ENCODE results near the gene FAM174C.

Gene FAM174C

DNA sequence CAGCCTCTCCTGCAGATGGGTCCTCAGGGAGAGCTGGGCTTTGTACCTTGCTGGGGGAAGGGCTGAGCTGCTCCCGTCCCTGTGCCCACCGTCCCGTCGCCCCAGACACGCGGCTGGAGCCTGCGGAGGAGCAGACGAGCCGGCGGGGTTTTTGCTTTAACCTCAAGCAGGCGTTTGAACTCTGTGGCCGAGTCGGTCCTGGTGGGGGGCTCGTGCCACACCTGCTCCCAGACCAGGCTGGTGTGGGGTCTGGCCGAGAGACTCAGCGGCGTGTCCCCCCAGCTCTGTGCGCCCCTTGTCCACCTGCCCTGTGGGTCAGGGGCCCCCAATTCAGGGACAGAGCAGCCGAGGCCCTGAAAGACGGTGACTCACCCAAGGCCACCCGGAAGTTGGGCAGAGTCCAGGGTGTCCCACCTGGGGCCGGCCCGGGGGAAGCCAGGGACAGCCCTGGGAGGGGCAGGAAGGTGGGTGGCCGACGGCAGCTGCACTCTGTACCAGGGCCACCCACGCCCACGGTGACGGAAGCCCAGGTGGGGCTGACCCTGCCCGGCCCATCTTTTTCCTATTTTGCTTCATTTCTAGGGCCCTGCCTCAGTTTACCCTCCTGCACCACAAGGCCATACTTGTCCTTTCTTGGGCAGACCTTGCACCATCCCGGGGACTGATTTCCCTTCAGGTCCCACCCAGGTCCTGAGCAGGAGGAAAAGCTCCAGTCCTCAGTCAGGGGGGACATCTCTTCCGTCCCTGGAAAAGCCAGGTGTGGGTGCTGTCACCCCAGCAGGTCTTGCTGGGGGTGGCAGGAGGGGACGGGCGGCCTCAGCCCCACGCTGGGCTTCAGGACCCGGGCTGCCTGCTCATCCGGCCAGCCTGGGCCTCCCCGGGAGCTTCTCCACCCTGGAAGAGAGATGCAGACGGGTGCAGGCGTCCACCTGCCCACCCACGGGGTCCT lies 15.6 kb downstream of the FAM174C start:
- no peak for DNase-seq (ENCODE audit: low read depth)
- TF ChIP-seq MYC (IDR thresholded peaks at IDR 0.05; ENCODE audit: low read depth, low read length) = no peak
- TF ChIP-seq POLR2A (IDR thresholded peaks at IDR 0.05; ENCODE audit: extremely low read depth, insufficient read length) = no peak
- TF ChIP-seq, protein P1, sequence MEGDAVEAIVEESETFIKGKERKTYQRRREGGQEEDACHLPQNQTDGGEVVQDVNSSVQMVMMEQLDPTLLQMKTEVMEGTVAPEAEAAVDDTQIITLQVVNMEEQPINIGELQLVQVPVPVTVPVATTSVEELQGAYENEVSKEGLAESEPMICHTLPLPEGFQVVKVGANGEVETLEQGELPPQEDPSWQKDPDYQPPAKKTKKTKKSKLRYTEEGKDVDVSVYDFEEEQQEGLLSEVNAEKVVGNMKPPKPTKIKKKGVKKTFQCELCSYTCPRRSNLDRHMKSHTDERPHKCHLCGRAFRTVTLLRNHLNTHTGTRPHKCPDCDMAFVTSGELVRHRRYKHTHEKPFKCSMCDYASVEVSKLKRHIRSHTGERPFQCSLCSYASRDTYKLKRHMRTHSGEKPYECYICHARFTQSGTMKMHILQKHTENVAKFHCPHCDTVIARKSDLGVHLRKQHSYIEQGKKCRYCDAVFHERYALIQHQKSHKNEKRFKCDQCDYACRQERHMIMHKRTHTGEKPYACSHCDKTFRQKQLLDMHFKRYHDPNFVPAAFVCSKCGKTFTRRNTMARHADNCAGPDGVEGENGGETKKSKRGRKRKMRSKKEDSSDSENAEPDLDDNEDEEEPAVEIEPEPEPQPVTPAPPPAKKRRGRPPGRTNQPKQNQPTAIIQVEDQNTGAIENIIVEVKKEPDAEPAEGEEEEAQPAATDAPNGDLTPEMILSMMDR (IDR thresholded peaks at IDR 0.05; ENCODE audit: low read depth, low read length) = no peak
- H3K4me3 ChIP-seq (ENCODE audit: low read depth, low read length) = no peak overlapping the region

DNA sequence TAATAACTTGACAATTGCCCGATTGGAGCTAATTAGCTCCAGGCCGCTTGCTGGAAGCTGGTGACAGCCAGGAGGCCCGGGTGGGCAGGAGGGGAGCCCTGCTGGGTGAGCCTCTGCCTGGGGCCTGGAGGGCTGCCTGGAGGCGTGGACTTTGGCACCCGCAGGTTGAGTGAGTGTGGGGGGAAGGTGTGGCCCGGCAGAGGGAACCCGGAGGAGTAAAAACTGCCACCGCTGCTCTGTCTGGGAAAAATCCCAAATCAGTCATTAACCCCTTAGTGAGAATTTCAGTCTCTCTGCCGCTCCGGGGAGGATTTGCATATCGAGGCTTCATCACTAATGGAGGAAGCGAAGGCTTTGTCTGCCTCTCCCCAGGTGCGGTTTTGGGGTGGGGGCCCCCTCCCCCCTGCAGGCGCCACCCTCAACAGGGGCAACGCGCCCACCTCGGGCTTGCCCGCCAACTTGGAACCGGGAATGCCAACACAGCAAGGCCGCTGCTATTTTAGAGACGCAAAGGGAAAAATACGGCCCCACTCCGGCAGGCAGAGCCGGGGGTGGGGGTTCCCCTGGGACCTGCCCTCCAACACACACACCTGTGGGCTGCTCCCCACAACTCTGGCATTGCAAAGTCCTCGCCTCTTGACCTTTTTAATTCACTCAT lies 16.6 kb downstream of the FAM174C start:
- DNase-seq (ENCODE audit: low read depth) = no peak
- H3K4me3 ChIP-seq (ENCODE audit: low read depth, low read length) = no peak overlapping the region
- TF ChIP-seq MYC (IDR thresholded peaks at IDR 0.05; ENCODE audit: low read depth, low read length) (no peak), POLR2A (IDR thresholded peaks at IDR 0.05; ENCODE audit: extremely low read depth, insufficient read length) (no peak)

DNA sequence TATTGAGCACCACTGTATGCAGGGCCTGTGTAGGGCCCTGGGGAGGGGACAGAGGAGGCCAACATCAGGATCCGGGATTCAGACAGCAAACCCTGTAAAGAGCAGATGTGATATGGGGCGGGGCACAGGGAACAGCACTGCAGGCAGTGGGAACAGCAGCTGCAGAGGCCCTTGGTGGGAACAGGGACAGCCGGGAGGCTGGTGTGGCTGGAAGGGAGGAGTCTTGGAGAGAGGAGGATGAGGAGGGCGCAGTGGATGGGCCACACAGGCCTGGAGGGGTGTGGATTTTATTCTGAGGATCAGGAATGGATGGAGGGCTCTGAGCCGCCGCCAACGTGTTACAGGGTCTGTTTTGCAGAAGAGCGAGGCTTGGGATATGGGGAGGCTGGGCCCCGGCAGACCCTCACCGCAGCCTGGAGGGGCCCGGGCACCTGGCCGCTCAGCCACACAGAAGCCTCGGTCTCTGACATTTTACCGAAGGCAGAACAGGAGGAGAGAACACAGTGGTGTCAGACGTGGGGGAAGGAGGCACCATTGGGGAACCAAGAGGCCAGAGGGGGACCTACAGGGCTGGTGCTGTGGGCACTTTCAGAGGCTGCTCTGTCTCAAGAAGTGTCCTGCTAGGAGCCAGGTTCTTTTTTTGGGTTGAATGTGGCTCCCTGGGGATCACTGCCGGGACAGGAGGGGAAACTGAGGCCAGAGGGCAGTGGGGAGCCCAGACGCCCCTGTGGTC lies 17.3 kb downstream of the FAM174C start:
- no peak overlapping the region for H3K4me3 ChIP-seq (ENCODE audit: low read depth, low read length)
- no peak for DNase-seq (ENCODE audit: low read depth)

DNA sequence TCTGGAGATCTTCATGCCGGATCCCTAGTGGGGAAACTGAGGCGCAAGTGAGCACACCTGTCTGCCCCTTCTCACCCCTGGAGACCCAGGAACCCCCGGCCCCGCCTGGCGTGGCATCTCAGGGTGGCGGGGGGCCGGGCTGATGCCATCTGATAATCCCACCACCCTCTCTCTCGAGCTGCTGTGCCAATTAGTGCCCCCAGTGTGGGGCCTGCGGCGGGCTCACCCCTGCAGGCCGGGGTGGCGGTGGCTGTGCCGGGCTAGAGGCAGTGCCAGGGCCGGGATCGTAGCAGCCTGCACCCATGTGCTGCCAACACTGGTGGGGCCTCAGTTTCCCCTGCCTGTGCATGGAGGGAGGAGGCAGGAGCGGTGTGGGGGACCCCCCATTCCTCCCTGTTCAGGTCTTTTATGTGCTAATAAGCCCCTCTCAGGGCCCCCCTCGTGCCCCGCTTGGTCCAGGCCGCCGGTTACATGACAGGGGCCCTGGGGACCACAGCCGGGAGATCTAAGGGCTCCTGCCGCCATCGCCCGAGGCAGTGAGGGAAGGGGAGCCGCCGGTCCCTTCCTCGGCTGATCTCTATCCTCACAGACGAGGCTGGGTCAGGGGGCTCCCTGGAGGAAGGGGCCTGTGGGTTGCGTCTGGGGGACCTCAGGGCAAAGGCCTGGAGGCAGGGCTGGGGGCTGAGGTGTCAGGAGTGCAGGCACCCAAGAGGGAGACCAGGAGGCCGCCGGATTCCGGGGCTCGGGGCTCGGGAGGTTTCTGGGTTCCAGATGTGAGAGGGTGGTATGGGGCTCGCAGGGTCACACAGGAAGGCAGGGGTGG lies 18.7 kb downstream of the FAM174C start:
- TF ChIP-seq, protein P1 (IDR thresholded peaks at IDR 0.05; ENCODE audit: low read depth, low read length) = no peak
- TF ChIP-seq MYC (IDR thresholded peaks at IDR 0.05; ENCODE audit: low read depth, low read length) (no peak), POLR2A (IDR thresholded peaks at IDR 0.05; ENCODE audit: extremely low read depth, insufficient read length) (no peak)
- TF ChIP-seq, protein P2, sequence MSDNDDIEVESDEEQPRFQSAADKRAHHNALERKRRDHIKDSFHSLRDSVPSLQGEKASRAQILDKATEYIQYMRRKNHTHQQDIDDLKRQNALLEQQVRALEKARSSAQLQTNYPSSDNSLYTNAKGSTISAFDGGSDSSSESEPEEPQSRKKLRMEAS (IDR thresholded peaks at IDR 0.05; ENCODE audit: low read depth, low read length) = no peak
- H3K4me3 ChIP-seq (ENCODE audit: low read depth, low read length) = no peak overlapping the region
- DNase-seq (ENCODE audit: low read depth) = no peak

More for the DNA sequence above, 17.3 kb downstream of the FAM174C start:
- TF ChIP-seq, protein P1 (IDR thresholded peaks at IDR 0.05; ENCODE audit: low read depth, low read length) = no peak
- TF ChIP-seq, protein P2 (IDR thresholded peaks at IDR 0.05; ENCODE audit: low read depth, low read length) = no peak
- no peak for TF ChIP-seq MYC (IDR thresholded peaks at IDR 0.05; ENCODE audit: low read depth, low read length)
- no peak for TF ChIP-seq POLR2A (IDR thresholded peaks at IDR 0.05; ENCODE audit: extremely low read depth, insufficient read length)

DNA sequence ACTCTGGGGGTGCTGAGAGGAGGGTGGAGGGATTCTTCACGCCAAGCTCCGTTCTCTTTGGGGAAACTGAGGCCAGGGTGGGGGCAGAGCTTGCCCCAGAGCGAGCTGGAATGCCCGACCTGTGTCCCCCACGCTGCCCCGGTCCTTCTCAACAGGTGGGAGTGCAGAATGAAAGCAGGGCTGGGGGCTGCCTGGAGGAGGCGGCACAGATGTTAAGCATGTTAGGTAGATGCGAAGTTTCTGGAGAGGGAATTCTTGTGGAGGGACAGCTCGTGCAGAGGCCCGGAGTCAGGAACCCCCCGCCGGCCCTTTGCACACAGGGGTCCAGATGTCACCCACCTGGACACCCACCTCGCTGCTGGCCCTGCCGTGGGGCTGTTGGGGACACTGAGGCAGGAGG lies 19.4 kb downstream of the FAM174C start:
- DNase-seq (ENCODE audit: low read depth) = no peak
- TF ChIP-seq POLR2A (IDR thresholded peaks at IDR 0.05; ENCODE audit: extremely low read depth, insufficient read length) (no peak), MYC (IDR thresholded peaks at IDR 0.05; ENCODE audit: low read depth, low read length) (no peak)
- TF ChIP-seq, protein P2 (IDR thresholded peaks at IDR 0.05; ENCODE audit: low read depth, low read length) = no peak
- TF ChIP-seq, protein P1 (IDR thresholded peaks at IDR 0.05; ENCODE audit: low read depth, low read length) = no peak
- H3K4me3 ChIP-seq (ENCODE audit: low read depth, low read length) = no peak overlapping the region

All from NB4 (cell line).